Measurements from ENCODE around the gene SGCA. TPM values are rescaled to one million over a fixed set of nuclear protein-coding genes. Genes with fewer than 3 reads are reported as not detected.

SGCA gene
- total RNA-seq: 1 to 10 TPM; 1.8 to 7.8 (median 4.9) TPM

DNA sequence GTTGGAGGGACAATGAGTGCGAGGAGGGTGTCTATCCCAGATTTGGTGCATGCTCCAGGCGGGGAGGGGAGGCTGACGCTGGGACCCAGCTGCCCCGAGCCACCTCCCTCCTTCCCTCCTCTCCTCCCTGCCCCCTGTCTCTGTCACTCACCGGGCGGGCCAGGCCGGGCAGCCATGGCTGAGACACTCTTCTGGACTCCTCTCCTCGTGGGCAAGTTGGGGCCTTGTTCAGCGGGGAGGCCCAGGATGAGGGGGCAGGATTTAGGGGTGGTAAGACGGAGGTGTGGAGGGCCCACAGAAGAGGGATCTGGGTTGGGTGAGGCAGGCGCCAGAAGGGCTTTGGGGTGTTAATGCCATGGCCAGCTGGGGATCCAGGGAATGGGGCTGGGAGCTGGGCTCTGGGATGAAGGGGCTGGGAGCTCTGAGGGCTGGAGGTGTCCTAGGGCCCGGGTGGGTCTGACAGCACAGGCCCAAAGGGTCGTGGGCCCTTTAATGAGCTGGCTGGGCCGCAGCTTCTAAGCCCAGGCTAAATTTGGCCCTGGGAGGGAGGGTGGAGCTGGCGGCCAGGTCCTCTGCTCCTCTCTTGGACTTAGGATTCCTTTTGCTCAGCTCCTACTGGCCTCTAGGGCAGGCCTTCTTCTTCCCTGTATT, at the start of gene SGCA:
SGCA (plus strand) TSS at position 139 of the 651 bp plus-strand sequence; CDS start at position 175, 36 bp downstream.
- no peak for DNase-seq (ENCODE audit: low spot score in 2 of 2)
- 51 to 58% methylated on average over 15 of the region's 15 CpGs for WGBS, 2 donors
- Histone ChIP-seq H3K27me3 (no peaks in the 10 kb centered on the region), H3K4me3 (peak within 1 kb of the TSS in 1 of 4 donors; percentile 20), H3K36me3 (peaks cover 0 to 3% (median 0%) of the 10 kb centered on the region in 3 donors), H3K27ac (peak within 1 kb of the TSS in 2 of 4 donors; percentile 24 to 59), H3K4me1 (peaks cover 0 to 23% (median 6%) of the 10 kb centered on the region in 4 donors), H3K9me3 (no peaks in the 10 kb centered on the region)
- TF ChIP-seq EP300 (IDR thresholded peaks at IDR 0.05) (no peak), POLR2A (IDR thresholded peaks at IDR 0.05) (peak in 1 of 2 donors; percentile 15)
- TF ChIP-seq, protein P1, sequence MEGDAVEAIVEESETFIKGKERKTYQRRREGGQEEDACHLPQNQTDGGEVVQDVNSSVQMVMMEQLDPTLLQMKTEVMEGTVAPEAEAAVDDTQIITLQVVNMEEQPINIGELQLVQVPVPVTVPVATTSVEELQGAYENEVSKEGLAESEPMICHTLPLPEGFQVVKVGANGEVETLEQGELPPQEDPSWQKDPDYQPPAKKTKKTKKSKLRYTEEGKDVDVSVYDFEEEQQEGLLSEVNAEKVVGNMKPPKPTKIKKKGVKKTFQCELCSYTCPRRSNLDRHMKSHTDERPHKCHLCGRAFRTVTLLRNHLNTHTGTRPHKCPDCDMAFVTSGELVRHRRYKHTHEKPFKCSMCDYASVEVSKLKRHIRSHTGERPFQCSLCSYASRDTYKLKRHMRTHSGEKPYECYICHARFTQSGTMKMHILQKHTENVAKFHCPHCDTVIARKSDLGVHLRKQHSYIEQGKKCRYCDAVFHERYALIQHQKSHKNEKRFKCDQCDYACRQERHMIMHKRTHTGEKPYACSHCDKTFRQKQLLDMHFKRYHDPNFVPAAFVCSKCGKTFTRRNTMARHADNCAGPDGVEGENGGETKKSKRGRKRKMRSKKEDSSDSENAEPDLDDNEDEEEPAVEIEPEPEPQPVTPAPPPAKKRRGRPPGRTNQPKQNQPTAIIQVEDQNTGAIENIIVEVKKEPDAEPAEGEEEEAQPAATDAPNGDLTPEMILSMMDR (IDR thresholded peaks at IDR 0.05): no peak

DNA sequence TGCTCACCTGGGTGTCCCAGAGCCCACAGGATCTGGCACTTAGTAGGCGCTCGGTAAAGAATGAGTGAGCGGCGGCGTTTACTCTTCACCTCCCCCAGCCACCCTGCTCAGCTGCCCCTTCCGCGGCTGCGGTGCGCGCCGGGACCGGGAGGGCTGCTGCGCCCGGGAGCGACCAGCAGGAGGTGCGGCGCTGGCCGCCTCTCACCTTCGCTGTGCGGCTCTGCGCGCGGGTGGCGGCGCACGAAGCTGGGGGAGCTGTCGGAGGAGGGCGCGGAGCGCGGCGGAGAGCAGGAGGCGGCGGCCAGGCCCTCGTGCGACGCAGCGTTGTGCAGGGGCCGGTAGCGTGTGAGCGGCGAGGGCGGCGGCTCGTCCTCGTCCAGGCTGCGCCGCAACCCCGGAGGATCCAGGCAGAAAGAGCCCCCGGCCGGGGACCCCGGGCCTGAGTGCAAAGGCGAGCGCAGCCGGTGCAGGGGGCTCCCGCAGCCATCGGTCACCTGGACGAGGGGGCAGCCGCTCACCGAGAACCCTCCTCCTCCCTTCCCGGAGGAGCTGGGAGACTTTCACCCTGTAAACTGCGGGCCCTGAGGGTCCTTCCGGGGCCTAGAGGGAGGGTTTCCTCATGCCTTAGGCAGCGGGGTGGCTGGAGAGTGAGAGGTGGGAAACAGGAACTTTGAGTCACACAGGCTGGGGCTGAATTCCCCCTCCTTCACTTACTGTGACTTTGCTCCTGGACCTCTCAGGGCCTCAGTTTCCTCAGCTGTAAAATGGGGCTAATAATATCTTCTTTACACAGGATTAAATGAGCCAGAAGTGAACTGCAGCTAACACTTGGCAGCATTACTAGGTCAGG, 48.4 kb upstream of the SGCA start:
- WGBS, 2 donors: 9 to 14% methylated on average over 46 to 53 of the region's 64 CpGs

DNA sequence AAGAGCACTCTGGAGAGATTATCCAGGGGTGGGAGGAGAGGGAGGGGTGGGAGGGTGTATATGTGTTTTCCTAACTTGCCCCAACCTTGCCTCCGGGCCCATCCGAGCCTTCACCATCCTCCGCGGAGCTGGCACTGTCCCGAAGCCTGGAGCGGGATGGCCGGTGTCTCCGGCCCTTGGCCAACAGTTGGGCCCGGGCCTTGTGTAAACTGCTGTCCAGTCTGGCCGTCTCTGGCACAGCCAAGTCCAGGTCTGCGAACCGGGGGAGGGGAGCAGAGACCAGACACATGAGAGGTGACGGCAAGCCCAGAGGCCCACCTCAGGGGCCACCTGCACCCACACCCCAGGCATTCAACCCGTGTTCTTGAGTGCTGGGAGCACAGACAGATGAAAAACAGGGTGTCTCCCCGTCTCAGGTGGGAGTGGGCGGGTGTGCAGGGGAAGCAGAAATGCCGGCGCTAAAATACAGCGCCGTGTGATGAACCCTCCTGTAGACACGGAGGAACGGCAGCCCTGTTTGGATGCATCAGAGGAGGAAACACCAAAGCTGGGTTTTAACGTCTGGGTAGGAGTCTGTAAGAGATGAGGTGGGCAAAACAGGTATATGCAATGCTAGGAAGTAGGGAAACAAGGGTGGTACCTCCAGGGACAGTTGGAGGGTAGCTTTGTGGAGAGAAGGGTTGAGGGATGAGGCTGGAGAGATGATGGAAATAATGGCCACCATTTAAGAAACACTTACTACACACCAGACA, 47.6 kb upstream of the SGCA start:
- Histone ChIP-seq H3K36me3 (no peaks in the 10 kb centered on the region), H3K27ac (no peak overlapping the region), H3K9me3 (no peaks in the 10 kb centered on the region), H3K4me3 (no peak overlapping the region), H3K27me3 (peaks cover 0 to 34% of the 10 kb centered on the region in 2 donors), H3K4me1 (peaks cover 0 to 20% (median 8%) of the 10 kb centered on the region in 4 donors)
- TF ChIP-seq, protein P1 (IDR thresholded peaks at IDR 0.05): no peak
- no peak for TF ChIP-seq POLR2A (IDR thresholded peaks at IDR 0.05)
- TF ChIP-seq EP300 (IDR thresholded peaks at IDR 0.05): no peak
- DNase-seq (ENCODE audit: low spot score in 2 of 2): no peak
- 85 to 91% methylated on average over 19 to 22 of the region's 23 CpGs for WGBS, 2 donors

More for the DNA sequence above, 48.4 kb upstream of the SGCA start:
- H3K4me1 ChIP-seq: peaks cover 0 to 28% (median 15%) of the 10 kb centered on the region in 4 donors
- TF ChIP-seq, protein P1 (IDR thresholded peaks at IDR 0.05): peak; percentile 50 to 76 (median 57)
- TF ChIP-seq POLR2A (IDR thresholded peaks at IDR 0.05) (no peak), EP300 (IDR thresholded peaks at IDR 0.05) (no peak)
- no peaks in the 10 kb centered on the region for H3K36me3 ChIP-seq
- peaks cover 0 to 34% of the 10 kb centered on the region in 2 donors for H3K27me3 ChIP-seq
- no peak overlapping the region for H3K27ac ChIP-seq
- DNase-seq (ENCODE audit: low spot score in 2 of 2): no peak
- H3K4me3 ChIP-seq: peak overlapping the region in 1 of 4 donors; percentile 29
- H3K9me3 ChIP-seq: no peaks in the 10 kb centered on the region

DNA sequence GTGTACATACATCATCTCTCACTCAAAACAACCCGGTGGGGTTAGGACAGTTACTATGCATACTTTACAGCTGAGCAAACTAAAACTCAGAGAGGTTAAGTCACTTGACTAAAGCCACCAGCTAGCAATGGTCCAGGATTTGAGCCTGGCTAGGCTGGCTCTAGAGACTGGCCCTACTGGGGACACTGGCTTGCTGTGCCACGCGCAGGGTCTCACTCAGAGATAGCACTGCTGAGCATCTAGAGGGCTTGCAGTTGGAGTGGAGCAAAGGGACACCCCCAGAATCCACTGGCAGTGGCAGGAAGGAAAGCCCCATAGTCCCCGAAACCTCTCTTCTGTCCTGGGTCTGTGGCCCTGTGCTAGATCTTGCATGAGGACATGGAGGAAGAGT, 47.0 kb upstream of the SGCA start:
- peaks cover 0 to 34% of the 10 kb centered on the region in 2 donors for H3K27me3 ChIP-seq
- H3K36me3 ChIP-seq: no peaks in the 10 kb centered on the region
- TF ChIP-seq EP300 (IDR thresholded peaks at IDR 0.05) (no peak), POLR2A (IDR thresholded peaks at IDR 0.05) (no peak)
- TF ChIP-seq, protein P1 (IDR thresholded peaks at IDR 0.05): no peak
- DNase-seq (ENCODE audit: low spot score in 2 of 2): no peak
- no peaks in the 10 kb centered on the region for H3K9me3 ChIP-seq
- no peak overlapping the region for H3K4me3 ChIP-seq
- WGBS, 2 donors: 86 to 91% methylated on average over 3 to 4 of the region's 4 CpGs
- H3K27ac ChIP-seq: no peak overlapping the region
- H3K4me1 ChIP-seq: peaks cover 0 to 25% (median 8%) of the 10 kb centered on the region in 4 donors

All from tibial nerve (tissue), 4 donors.